ENCODE data around the gene RFLNA.

DNA sequence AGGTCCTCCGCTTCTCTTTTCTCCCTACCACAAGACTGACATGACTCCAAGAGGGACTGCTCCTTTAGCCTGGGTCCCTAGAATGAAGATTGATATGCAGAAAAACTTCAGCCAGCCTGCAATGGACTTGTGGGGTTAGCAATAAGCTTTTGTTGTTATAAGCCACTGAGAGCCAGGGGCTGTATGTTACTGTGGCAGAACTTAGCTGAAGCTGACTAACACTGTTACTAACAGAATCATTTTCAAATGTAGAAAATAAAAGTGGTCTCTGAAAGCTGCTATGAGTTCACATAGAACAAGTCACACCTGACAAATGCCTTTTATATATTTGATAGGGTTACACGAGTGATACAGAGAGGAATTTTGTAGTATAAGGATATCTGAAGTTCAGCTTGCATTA, 13.6 kb upstream of the RFLNA start:
- no peak for TF ChIP-seq CTCF (IDR thresholded peaks at IDR 0.05)
- TF ChIP-seq POLR2AphosphoS5 (IDR thresholded peaks at IDR 0.05) = no peak

Measured in suprapubic skin (tissue), 3 donors.